Lower leg skin (tissue), 4 donors: Measurements from ENCODE around the gene PML. TPM values are rescaled to one million over a fixed set of nuclear protein-coding genes. Genes with fewer than 3 reads are reported as not detected.
"Not testable (repeated sequence)": the region's sequence is repeated elsewhere in the genome, so short reads cannot be mapped to it uniquely, and the experiment has no call there.

Experiments
- DNase-seq, 2 donors: peaks; one replicate each; pipeline ENCODE4 v3.0.0-alpha.2; 2019; ENCODE audit warnings: low spot score in 2 of 2
- H3K4me3 ChIP-seq: fragments of 200-600 bp; sonication (generic); 2 replicates; pipeline ENCODE4 v1.5.1; 2017; ENCODE audit warnings: mild to moderate bottlenecking, low read depth; ENCODE audit not compliant: poor library complexity, severe bottlenecking
- POLR2A ChIP-seq, 2 donors: fragments of 450-650 bp; IDR thresholded peaks; one replicate each; pipeline ENCODE4 v1.6.1; 2016 to 2017; ENCODE audit warnings: antibody characterized with exemption in 2 of 2, mild to moderate bottlenecking in 1 of 2, moderate library complexity in 1 of 2
- WGBS, 2 donors: methylation state at CpG; one replicate each; pipeline ENCODE4 v1.1.5; 2018; 5-methylcytosine and 5-hydroxymethylcytosine counted together
- intact Hi-C: fragments of 100-400 bp; cut with DNase I; formaldehyde crosslinking; loops from one replicate; pipeline ENCODE4 v1.15.0; 2023; ENCODE audit warnings: low total_unique reads
- total RNA-seq, 4 donors: library from RNA; depleted of rRNA; stranded (reverse); fragments of >200 nt; gene quantifications; one replicate each; pipeline ENCODE4 v1.1.0, GENCODE V29; 2016
- TF ChIP-seq, protein P1 (sequence below), 3 donors: fragments of 450-650 bp; IDR thresholded peaks; one replicate each; pipeline ENCODE4 v1.5.1; 2016; ENCODE audit warnings: antibody characterized with exemption in 3 of 3, mild to moderate bottlenecking in 3 of 3, moderate library complexity in 2 of 3

PML gene
- total RNA-seq, 4 donors from 2014 or later = 48.5 to 73.7 (median 60.3) TPM

DNA sequence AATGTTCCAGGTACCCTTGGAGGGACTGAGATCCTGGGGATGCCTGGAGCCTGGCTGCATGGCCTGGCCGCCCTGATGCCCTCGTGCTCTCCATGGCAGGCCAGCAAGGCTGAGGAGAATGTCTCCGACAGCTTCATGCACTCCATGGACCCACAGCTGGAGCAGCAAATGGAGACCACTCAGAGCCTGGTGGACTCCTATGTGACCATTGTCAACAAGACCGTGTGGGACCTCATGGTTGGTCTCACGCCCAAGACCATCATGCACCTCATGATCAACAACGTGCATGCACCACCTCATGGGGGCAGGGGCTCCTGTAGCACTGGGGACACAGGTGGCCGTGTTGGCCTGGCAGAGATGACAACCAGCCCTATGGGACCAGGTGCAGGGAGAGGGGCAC lies 68.2 kb downstream of the PML start:
- no peak overlapping the region for H3K4me3 ChIP-seq
- intact Hi-C loops = no loop called here
- WGBS, 2 donors = 89 to 97% methylated on average over 5 to 7 of the region's 7 CpGs
- DNase-seq = peak in 1 of 2 donors; percentile 80
- no peak for TF ChIP-seq POLR2A (IDR thresholded peaks at IDR 0.05)
- TF ChIP-seq, protein P1, sequence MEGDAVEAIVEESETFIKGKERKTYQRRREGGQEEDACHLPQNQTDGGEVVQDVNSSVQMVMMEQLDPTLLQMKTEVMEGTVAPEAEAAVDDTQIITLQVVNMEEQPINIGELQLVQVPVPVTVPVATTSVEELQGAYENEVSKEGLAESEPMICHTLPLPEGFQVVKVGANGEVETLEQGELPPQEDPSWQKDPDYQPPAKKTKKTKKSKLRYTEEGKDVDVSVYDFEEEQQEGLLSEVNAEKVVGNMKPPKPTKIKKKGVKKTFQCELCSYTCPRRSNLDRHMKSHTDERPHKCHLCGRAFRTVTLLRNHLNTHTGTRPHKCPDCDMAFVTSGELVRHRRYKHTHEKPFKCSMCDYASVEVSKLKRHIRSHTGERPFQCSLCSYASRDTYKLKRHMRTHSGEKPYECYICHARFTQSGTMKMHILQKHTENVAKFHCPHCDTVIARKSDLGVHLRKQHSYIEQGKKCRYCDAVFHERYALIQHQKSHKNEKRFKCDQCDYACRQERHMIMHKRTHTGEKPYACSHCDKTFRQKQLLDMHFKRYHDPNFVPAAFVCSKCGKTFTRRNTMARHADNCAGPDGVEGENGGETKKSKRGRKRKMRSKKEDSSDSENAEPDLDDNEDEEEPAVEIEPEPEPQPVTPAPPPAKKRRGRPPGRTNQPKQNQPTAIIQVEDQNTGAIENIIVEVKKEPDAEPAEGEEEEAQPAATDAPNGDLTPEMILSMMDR (IDR thresholded peaks at IDR 0.05) = no peak

DNA sequence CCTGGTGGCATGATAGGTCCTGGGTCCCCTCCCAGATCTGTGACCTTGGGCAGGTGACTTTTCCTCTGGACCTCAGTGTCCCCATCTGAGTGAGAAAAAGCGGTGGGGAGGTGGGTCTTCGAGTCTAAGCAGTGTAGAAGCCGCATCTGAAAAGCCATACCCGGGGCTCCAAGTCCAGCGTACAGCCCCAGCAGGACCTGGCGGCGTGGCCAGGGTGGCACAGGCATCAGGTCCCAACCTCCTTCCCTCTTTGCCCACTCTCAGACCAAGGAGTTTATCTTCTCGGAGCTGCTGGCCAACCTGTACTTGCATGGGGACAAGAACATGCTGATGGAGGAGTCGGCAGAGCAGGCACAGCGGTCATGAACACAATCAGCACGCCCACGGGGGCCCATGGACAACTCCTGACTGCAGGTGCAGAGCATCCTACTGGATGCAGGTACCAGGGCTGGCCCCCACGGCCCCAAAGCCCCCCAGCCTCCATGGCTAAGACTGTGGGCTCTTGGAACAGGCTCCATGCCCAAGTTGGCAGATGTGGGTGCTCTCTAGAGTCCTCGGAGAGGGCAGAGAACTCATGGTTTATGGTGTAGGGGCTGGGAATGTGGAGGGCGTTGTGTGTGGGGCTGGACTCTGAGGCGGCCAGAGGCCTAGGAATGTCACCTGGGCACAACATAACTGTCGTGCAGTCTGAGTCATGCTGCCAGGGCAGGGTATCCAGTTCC lies 69.1 kb downstream of the PML start:
- intact Hi-C loops, H3K4me3 ChIP-seq: not testable (repeated sequence)
- 85 to 88% methylated on average over 8 to 9 of the region's 17 CpGs for WGBS, 2 donors
- peak in 1 of 2 donors; percentile 50 for DNase-seq

DNA sequence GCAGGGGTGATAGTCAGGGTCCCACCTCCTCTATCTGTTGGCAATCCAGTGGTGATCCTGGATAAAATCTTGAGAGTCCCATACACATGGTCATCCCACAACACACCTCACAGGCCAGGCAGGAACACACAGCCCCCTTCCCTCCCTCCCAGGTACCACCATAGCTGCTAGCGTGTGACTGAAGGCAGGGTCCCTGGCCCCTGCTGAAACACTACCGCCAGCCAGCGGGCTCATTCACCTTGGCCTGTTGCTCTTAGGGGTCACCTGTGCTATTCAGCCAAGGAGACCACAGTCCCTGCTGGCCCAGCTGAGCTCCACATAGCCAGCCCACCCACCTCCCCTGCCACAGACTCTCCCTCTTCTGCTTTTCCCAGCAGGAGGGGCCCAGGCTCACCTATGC lies 69.7 kb downstream of the PML start:
- WGBS, 2 donors = 98 to 100% methylated on average over 3 of the region's 3 CpGs
- H3K4me3 ChIP-seq, DNase-seq, intact Hi-C loops: not testable (repeated sequence)

DNA sequence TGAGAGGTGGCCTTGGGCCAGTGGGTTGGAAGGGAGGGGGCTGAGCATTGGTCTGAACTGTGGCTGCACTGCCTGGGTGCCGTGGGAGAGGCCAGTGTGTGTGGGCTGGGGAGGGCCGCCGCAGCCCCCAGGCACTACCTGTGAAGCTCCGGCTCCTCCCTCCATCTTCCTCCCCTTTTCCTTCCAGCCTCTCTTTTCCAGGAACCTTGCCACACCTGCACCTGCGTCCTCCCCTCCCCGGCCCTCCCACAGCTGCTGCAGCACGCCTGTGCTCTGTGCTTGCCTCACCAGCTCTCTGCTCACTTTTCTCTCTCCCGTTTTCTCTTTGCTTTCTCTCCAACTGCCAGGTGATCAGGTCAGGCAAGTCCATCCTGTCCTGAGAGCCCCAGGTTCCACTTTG lies 70.3 kb downstream of the PML start:
- H3K4me3 ChIP-seq, intact Hi-C loops: not testable (repeated sequence)
- WGBS, 2 donors = 51 to 54% methylated on average over 8 of the region's 8 CpGs
- DNase-seq = peak in 1 of 2 donors; percentile 58

DNA sequence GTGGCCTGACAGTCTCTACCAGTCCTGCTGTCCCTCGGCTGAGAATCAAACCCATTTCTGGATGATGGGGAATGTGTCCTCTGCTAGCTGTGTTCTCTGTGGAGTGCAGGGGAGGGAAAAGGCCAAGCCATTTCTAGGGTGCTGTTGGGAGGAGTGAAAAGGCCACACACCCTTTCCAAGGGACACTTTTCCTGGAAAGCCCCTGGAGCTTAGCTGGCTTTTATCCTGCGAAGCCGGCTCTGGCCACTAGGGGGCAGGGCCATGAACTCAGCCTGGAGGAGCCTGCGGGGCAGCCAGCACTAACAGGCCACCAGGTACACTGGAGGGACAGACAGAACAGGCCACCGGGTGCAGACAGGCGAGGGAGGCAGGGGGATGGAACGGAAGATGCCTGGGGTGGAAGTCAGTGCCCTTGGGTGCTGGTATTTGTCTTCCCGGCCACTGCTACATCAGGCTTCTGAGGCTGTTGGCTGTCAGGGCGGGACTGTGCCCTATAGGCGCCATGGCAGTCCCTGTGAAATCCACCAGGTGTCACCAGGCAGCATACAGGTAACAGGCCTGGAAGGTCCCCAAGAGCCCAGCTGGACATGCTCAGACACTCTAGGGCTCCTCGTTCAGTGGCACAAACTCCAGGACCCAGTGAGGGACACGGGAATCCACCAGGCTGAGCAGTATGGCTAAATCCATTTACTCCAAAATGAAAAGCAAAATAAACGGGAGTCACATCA lies 71.3 kb downstream of the PML start:
- H3K4me3 ChIP-seq, intact Hi-C loops: not testable (repeated sequence)
- peak in 1 of 2 donors; percentile 86 for DNase-seq
- 0 to 60% methylated on average over 3 to 5 of the region's 13 CpGs for WGBS, 2 donors

DNA sequence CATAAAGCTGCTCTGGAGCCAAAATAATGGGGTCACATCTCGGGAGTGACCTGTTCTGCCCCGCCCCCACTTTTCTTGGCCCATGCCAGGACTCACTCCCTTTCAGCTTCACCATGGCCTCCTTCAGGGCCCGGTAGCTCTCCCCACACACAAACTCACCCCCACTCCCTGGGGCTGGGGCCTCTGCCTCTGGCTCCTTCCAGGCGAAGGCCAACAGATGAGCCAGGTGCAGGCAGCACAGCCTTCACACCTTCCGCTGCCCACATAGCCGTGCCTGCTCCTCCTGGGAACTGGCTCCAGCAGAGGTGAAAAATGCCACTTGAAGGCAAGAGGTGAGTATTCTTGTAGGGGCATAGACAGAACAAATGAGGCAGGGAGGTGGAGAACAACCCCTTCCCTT lies 77.1 kb downstream of the PML start:
- intact Hi-C loops, H3K4me3 ChIP-seq: not testable (repeated sequence)
- WGBS, 2 donors = 87 to 97% methylated on average over 4 of the region's 6 CpGs
- peak in 1 of 2 donors; percentile 83 for DNase-seq

DNA sequence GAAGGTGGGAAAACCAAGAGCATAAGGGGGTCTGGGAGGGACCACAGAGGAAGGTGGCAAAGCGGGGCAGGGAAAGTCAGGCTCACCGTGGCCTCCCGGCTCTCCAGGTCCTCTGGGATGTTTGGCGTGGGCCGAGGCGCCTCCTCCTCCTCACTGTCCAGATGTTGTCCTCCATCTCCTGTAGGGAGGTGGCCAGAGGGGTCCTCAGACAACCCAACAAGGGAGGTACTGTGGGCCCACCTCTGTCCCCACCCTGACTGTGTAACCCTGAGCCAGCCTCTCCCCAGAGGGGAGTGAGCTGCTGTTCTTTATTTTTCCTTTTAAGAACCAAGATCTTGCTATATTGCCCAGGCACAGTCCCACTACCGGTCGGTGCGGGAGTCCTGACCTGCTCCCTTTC lies 77.6 kb downstream of the PML start:
- peak in 1 of 2 donors; percentile 65 for DNase-seq
- H3K4me3 ChIP-seq, intact Hi-C loops: not testable (repeated sequence)
- 90 to 92% methylated on average over 3 to 6 of the region's 9 CpGs for WGBS, 2 donors

DNA sequence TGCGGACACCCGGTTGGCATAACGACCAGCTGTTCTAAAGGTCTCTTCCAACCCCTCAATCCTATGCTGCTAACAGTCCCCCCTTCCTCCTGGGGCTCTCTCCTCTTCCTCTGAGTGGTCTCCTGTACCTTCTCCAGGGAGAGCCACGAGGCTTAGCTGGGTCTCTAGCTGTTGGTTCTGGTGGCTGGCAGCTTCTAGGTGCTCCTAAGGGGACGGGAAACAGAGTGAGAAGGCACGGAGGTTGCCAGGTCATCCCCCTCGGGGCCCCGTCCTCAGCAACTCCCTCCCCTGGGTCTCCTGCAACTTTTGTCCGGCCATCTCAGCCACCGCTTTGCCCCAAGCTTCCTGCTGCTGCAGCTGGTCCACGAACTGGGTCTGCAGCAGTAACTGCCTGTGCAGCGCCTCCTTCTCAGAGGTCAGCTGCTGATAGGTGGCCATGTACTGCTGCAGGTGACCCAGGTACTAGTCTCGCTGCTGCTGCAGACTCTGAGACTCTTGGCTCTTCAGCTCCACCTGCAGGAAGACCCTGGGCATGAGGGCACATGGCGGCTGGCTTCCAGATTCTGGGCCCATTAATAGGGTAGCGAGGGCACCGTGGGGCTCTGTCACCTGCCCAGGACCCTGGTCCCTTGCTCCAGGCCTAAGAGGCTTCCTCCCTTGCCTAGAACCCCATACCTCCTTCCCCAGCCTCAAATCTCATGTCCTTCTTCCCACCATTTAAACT lies 78.3 kb downstream of the PML start:
- WGBS, 2 donors = 66% methylated on average over 5 of the region's 16 CpGs; no CpG with 5 or more reads in 1 of the 2 donors
- H3K4me3 ChIP-seq, intact Hi-C loops: not testable (repeated sequence)
- DNase-seq = peak in 1 of 2 donors; percentile 85

DNA sequence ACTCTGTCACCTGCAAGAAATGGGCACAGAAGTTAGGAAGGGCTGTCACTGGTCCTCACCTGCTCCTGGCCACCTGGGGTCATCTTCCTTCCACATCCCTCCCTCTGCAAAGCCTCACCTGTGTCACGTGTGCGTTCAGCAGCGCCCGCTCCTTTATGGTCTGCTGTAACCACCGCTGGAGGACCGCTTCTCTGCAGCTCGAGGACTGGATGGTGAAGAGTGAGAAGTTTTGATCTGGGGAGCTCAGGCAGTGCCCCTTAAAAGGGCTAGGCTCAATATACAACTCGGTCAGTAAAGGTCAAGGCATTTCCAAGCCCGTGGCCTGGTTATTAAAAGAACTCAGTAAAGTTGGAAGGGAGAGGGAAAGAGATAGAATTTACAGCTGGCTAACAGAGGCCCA lies 81.3 kb downstream of the PML start:
- intact Hi-C loops, H3K4me3 ChIP-seq: not testable (repeated sequence)
- DNase-seq = peak in 1 of 2 donors; percentile 71
- 67 to 72% methylated on average over 3 to 5 of the region's 9 CpGs for WGBS, 2 donors

DNA sequence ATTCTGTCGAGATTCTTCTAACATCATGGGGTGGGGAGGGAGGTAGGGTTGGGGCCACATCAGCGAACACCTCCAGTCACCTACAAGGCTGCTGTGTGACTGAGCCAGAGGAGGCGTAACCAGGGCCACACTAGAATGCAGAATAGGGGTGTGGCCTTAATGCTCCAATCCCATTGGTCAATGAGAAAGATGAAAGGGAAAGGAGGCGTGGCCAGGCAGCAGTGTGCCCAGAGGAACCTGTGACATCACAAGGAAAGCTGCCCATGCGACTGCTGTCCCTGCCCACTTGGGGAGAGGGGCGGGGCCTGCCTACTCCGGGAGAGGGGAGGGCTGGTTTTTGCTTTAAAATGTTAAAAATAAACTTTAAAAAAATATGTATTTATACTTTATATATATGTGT lies 87.9 kb downstream of the PML start, which contains the start of gene GOLGA6A:
GOLGA6A (minus strand) TSS at position 101 of the 400 bp plus-strand sequence; CDS start at position 60, 41 bp downstream.
- DNase-seq, intact Hi-C loops, H3K4me3 ChIP-seq: not testable (repeated sequence)
- no CpG with 5 or more reads among the region's 7 CpGs for WGBS, 2 donors

DNA sequence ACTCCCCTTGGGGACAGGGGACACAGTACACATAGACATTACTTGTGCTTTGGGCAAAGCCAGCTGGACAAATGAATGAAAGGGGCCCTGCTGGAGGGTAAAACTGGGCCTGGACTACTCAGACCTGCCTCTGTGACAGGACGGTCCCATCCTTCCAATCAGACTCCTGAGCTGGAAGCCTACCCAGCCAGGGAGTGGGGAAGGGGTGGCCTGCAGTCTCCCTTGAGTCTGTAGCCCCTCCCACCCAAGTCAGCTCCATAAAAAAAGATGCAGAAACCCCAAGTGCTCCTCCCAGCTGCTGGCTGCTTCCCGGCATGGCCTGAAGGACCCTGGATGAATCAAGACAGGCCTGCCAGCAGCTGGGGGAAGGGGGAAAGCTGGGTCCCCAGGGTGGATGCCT lies 100.1 kb downstream of the PML start:
- intact Hi-C loops, DNase-seq, H3K4me3 ChIP-seq: not testable (repeated sequence)
- no CpG with 5 or more reads among the region's 2 CpGs for WGBS, 2 donors

DNA sequence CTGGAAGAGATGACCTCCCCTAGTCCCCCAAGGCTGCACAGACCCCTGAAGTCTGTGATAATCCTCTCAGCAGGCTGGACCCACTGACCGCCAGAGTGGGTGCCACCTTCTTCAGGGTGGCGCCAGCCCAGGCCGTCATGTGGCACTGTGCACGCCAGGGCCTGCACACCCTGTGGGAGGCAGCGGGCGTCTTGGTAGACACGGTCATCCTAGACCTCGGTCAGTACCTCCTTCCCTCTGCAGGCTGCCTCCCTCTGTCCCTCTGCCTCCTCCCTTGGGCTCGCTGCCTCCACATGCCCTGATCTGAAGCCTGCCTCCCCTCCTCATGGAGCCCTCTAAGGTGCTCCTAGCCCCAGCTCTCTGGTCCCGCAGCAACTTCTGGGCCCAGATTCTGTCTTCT lies 101.1 kb downstream of the PML start:
- H3K4me3 ChIP-seq, intact Hi-C loops, DNase-seq: not testable (repeated sequence)
- 73% methylated on average over 6 of the region's 10 CpGs; no CpG with 5 or more reads in 1 of the 2 donors for WGBS, 2 donors

DNA sequence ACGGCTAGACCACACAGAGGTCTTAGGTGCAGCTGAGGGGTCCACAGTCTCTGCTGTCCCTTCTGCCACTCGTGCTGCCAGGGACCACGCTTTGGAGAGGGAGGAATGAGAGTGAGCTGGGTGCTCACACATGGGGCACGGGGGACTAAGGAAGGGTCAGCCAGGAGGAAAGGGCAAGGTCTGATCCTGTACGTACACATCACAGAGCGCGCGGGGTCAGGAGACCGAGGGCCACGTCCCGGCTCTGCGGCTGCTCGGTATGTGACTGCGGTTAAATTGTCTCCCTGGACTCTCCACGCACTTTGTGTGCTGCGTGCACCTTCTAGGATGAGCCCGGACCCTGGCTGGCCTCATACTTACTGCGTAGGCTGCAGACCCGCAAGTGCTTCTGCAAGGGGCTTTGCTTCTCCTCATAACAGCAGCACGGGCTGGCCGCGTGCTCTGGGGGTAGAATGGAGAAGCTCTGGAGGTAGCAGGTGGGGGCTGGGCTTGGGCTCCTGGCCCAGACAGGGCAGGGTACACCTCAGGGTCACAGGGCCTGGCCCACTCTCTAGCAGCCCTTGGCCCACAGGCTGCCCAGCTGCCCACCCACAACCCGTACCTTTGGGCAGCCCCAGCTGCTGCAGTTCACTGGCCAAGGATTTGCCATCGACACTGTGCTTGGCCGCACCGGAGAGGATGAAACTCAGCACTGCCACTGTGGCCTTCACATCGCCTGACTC lies 102.4 kb downstream of the PML start:
- intact Hi-C loops, H3K4me3 ChIP-seq, DNase-seq: not testable (repeated sequence)
- WGBS, 2 donors = no CpG with 5 or more reads among the region's 27 CpGs
